ENCODE results near the gene ATXN7L1.

DNA sequence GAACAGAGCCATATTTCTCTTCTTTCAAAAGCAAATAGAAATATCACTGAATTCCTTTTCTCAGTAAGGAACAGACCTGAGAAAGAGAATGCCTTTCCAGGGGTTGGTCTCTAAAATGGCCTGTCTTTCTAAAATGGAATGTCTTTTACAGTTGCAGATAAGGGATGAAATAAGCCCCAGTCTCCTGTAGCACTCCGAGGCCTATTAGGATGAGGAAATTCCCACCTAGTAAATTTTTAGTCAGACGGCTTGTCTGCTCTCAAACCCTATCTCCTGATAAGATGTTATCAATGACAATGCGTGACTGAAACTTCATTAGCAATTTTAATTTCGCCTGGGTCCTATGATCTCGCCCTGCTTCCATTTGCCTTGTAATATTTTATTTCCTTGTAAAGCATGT lies 292.2 kb downstream of the ATXN7L1 start:
- TF ChIP-seq POLR2AphosphoS5 (IDR thresholded peaks at IDR 0.05; ENCODE audit: low read depth, low read length) (no peak), POLR2A (IDR thresholded peaks at IDR 0.05; ENCODE audit: low read depth, low read length) (no peak), TAF1 (IDR thresholded peaks at IDR 0.05; ENCODE audit: borderline replicate concordance, low read depth, low read length) (no peak)
